ENCODE data around the gene EBNA1BP2.

DNA sequence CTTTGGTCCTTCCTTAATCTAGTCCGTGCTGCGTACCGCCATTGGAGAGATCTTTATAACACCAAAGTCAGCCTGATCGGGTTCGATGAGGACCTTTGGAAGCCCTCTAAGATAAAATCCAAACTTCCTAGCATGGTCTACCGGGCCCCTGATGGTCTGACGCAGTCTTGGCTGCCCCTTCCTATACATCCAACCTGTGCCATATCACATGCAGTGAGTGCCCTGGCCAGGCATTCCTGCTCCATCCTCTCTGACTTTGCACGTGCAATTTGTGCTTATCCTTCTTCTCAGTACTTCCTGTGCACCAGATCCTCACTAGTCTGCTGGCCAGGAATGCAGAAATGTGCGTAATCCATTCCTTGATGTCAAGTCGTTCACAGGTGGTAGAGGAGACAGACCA lies 45.7 kb upstream of the EBNA1BP2 start:
- TF ChIP-seq, protein P1, sequence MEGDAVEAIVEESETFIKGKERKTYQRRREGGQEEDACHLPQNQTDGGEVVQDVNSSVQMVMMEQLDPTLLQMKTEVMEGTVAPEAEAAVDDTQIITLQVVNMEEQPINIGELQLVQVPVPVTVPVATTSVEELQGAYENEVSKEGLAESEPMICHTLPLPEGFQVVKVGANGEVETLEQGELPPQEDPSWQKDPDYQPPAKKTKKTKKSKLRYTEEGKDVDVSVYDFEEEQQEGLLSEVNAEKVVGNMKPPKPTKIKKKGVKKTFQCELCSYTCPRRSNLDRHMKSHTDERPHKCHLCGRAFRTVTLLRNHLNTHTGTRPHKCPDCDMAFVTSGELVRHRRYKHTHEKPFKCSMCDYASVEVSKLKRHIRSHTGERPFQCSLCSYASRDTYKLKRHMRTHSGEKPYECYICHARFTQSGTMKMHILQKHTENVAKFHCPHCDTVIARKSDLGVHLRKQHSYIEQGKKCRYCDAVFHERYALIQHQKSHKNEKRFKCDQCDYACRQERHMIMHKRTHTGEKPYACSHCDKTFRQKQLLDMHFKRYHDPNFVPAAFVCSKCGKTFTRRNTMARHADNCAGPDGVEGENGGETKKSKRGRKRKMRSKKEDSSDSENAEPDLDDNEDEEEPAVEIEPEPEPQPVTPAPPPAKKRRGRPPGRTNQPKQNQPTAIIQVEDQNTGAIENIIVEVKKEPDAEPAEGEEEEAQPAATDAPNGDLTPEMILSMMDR (IDR thresholded peaks at IDR 0.05; ENCODE audit: extremely low read depth in 1 of 2, insufficient read depth in 1 of 2, low read depth in 1 of 2, low read length in 2 of 2), result no peak
- TF ChIP-seq POLR2A (IDR thresholded peaks at IDR 0.05; ENCODE audit: low read depth, low read length) (no peak), POLR2AphosphoS5 (IDR thresholded peaks at IDR 0.05; ENCODE audit: insufficient read depth, low read depth, low read length) (no peak), EZH2 (IDR thresholded peaks at IDR 0.05; ENCODE audit: borderline replicate concordance, low read depth, low read length, severe bottlenecking) (no peak), GATA2 (IDR thresholded peaks at IDR 0.05; ENCODE audit: insufficient read depth, insufficient read length, low read depth, low read length) (no peak)
